Neural progenitor cell (in vitro differentiated cells): ENCODE measurements around the gene PLCB3.

Experiments used
- CTCF ChIP-seq: fragments of 200-600 bp; sonication (generic); IDR thresholded peaks from 2 replicates; pipeline ENCODE4 v1.5.1; 2017; ENCODE audit warnings: antibody characterized with exemption, mild to moderate bottlenecking
- EZH2 ChIP-seq: fragments of 200-600 bp; sonication (generic); IDR thresholded peaks from 2 replicates; pipeline ENCODE4 v1.6.1; 2017; ENCODE audit warnings: antibody characterized with exemption, mild to moderate bottlenecking, moderate library complexity
- EZH2phosphoT487 ChIP-seq: fragments of 200-600 bp; sonication (generic); IDR thresholded peaks from 2 replicates; pipeline ENCODE4 v1.6.1; 2017; ENCODE audit warnings: antibody characterized with exemption

GRCh38 chr11:64216879-64217278, 34.5 kb upstream of the PLCB3 start:
- no peak for TF ChIP-seq CTCF
- TF ChIP-seq EZH2: no peak
- no peak for TF ChIP-seq EZH2phosphoT487
